ENCODE measurements around the gene C3orf38.
"Not testable (repeated sequence)": the region's sequence is repeated elsewhere in the genome, so short reads cannot be mapped to it uniquely, and the experiment has no call there.

C3orf38 gene

GRCh38 chr3:88166419-88166971, 16.7 kb downstream of the C3orf38 start:
- no peak for DNase-seq

- DNase-seq, result no peak
These were observed 17.4 kb downstream of the C3orf38 start for GRCh38 chr3:88167173-88167572.

- no peak for DNase-seq
These were observed 17.9 kb downstream of the C3orf38 start for GRCh38 chr3:88167704-88168103.

DNA sequence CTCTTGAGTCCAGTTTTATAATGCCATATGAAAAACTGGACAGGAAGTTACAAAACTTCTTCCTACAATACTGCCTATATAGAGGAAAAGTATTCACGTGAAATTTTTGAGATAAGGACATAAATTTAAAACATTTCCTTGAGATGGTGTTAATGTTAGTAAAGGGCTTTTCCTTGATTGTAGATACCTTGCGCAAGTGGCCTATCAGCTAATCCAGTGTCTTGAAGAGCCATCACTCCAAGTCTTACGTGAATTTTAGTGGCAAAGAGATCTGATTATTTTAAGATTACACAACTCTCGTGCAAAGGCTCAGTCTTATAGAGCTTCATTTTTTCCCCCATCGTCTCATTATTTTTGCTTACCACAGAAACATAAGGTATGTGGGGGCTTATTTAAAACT, 18.4 kb downstream of the C3orf38 start:
- no peak for DNase-seq

DNA sequence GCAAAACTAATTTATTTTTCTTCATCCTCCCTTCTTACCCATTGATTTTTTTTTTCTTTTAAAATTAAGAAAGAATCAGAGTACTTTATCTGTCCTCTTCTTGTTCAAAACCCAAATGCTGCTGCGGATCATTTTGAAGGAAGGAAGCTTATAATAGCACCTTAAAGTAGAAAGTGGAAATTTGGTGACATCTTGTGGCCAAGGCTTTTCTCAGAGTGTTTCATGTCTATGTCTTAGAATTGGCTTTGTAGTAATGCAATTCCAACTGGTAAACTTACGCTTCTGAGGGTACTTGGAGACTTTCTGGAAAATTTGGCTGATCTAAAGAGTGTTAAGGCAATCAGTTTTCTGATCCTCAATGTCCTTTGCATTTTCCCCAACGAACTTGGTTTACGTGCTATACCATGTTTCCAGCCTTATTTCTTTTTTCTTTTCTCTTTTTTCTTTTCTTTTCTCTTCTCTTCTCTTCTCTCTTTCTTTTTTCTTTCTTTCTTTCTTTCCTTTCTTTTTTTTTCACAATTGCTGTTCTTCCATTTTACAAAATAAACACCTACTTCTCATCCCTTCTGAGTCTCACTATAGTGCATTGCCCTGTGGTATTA, 30.7 kb downstream of the C3orf38 start:
- no peak for DNase-seq

DNA sequence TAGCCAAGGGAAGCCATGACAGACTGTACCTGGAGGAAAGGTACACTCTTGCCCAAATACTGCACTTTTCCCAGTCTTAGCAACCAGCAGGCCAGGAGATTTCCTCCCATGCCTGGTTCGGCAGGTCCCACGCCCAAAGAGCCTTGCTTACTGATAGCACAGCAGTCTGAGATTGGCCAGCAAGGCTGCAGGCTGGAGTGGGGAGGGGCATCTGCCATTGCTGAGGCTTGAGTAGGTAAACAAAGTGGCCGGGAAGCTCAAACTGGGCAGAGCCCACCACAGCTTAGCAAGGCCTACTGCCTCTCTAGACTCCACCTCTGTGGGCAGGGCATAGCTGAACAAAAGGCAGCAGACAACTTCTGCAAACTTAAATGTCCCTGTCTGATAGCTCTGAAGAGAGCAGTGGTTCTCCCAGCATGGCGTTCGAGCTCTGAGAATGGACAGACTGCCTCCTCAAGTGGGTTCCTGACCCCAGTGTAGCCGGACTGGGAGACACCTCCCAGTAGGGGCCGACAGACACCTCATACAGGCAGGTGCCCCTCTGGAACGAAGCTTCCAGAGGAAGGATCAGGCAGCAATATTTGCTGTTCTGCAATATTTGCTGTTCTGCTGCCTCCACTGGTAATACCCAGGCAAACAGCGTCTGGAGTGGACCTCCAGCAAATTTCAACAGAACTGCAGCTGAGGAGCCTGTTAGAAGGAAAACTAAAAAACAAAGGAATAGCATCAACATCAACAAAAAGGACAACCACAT, 32.6 kb downstream of the C3orf38 start:
- not testable (repeated sequence) for DNase-seq

DNA sequence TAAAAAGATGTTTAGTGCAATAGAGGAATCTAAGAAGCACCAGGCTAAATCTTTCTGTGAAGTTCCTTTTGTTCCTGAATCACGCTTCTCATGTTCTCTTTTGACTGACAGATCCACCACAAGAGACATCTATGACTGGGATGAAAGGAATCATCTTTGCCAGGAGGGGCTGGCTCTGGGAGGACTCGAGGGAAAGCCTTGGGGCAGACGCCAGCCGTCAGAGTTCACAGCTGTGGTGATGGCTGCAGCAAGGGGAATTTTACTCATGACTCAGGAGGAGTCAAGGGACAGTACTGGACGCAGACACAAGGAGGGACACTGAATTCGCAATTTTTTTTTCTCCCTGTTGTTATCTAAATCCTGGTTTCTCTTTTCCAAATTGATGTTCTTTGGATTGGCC, 38.7 kb downstream of the C3orf38 start:
- no peak for DNase-seq

DNA sequence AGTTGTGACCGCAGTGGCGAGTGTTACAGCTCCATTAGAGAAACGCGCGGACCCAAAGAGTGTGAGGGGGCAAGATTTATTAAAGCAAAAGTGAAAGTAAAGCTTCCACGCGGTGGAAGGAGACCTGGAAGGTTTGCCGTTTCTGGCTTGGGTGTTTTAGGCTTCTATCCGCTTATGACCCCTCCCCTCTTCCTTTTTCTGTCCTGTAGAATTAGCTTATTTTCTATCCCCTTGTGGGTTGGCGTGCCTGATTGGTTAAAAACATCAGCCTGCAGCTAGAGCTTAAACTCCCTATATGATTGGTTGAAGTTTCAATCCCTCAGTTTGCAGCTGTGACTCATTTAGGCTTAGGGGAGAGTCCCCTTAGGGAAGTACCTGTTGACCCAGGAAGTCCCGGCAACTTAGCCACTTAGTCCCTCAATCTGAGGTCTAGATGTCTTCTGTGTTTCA, 39.6 kb downstream of the C3orf38 start:
- DNase-seq, result no peak

DNA sequence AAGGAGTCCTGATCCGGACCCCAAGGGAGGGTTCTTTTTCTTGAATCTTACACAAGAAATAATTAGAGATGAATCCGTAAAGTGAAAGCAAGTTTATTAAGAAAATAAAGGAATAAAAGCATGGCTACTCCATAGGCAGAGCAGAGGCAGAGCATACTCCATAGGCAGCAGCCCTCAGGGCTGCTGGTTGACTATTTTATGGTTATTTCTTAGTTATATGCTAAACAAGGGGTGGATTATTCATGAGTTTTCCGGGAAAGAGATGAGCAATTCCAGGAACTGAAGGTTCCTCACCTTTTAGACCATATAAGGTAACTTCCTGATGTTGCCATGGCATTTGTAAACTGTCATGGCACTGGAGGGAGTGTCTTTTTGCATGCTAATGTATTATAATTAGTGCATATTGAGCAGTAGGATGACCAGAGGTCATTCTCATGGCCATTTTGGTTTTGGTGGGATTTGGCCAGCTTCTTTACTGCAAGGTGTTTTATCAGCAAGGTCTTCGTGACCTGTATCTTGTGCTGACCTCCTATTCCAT, 42.2 kb downstream of the C3orf38 start:
- DNase-seq, result no peak

DNA sequence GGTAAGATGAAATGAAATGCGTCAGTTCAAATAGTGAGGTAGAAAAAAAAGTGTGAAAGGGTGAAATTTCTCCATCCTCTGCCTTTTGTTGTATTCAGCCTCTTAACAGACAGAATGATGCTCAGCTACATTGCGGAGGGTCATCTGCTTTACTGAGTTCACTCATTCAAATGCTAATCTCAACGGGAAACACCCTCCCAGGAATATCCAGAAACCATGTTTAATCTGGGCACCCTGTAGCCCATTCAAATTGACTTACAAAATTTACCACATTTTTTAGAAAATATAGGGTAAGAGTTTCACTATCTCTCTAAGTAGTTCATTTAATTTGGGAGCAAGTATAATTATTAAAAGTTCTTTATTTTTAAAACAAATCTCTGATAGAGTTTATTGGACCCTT, 42.9 kb downstream of the C3orf38 start:
- DNase-seq, result no peak

- DNase-seq, result no peak
These were observed 46.2 kb downstream of the C3orf38 start for GRCh38 chr3:88195951-88196434.

DNA sequence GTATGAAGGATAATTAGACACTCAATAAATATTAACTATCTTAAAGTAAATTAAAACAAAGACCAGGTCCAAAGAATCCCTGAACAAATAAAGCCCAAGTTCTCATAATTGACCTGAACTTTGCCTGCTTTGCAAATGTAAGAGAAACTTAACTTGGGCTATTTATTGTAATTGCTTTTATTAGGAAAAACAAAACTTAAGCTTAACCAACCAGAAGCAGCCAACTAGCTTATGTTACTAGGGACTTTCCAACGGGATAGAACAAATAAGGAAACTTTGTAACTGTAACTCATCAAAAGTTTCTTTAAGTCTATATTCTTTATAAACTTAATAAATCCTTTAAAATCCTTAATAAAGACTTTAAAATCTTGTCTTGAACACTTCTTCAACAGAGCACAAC, 48.4 kb downstream of the C3orf38 start:
- DNase-seq, result no peak

- DNase-seq, result peak; percentile 20
These were observed 53.9 kb downstream of the C3orf38 start for GRCh38 chr3:88203642-88204055.
